Endothelial cell of umbilical vein (primary cell): ENCODE results near the gene FAM219A.

Source experiments
- EZH2 ChIP-seq: IDR thresholded peaks from 2 replicates; pipeline ENCODE4 v1.6.1; 2012; ENCODE audit warnings: borderline replicate concordance, low read depth, mild to moderate bottlenecking, moderate library complexity, low read length, inconsistent platforms; ENCODE audit not compliant: severe bottlenecking
- GATA2 ChIP-seq: IDR thresholded peaks from 2 replicates; pipeline ENCODE4 v1.7.0; 2011; ENCODE audit warnings: low read depth, mild to moderate bottlenecking, moderate library complexity, mixed read lengths, low read length; ENCODE audit not compliant: insufficient read length, insufficient read depth
- JUN ChIP-seq: IDR thresholded peaks from 2 replicates; pipeline ENCODE4 v1.6.1; 2011; ENCODE audit warnings: borderline replicate concordance, low read depth; ENCODE audit not compliant: insufficient read length, insufficient read depth
- MYC ChIP-seq: IDR thresholded peaks from one replicate; pipeline ENCODE4 v1.6.1; 2011; ENCODE audit warnings: mild to moderate bottlenecking, low read depth, low read length
- POLR2A ChIP-seq: IDR thresholded peaks from 2 replicates; pipeline ENCODE4 v1.6.1; 2012; ENCODE audit warnings: low read depth, mild to moderate bottlenecking, control low read depth, low read length
- POLR2AphosphoS5 ChIP-seq: IDR thresholded peaks from 2 replicates; pipeline ENCODE4 v1.6.1; 2012; ENCODE audit warnings: low read depth, mild to moderate bottlenecking, control low read depth, low read length, moderate library complexity; ENCODE audit not compliant: insufficient read depth
- TF ChIP-seq, protein P1 (sequence below), 2 donors: IDR thresholded peaks; 1 replicate in 1 of 2; 2 replicates in 1 of 2; pipeline ENCODE4 v1.5.1; 2011; ENCODE audit warnings: low read length in 2 of 2, mild to moderate bottlenecking in 2 of 2, moderate library complexity in 2 of 2, control low read depth in 1 of 2, inconsistent platforms in 1 of 2, low read depth in 1 of 2; ENCODE audit not compliant: insufficient read depth in 1 of 2; ENCODE audit errors: extremely low read depth in 1 of 2
- TF ChIP-seq, protein P2 (sequence below): IDR thresholded peaks from 2 replicates; pipeline ENCODE4 v1.6.1; 2011; ENCODE audit not compliant: insufficient read depth, insufficient read length

DNA sequence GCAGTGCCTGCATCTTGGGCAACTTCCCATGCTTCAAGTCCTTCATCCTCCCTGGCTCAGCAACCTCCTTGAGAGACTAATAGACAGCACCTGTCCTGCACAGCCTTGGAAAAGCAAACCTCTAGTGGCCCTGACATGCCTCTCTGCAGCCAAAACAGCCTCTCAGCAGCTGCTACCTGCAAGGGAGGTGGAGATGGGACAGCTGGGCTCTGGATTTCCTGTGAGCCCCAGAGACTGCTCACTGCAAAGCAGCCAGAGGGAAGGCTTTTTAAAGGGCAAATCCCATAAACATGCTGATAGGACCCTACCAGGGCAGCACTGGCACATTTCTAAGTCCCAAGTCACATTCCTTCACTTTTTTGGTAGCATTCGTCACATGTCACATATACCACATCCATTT lies 50.2 kb downstream of the FAM219A start:
- TF ChIP-seq EZH2 (no peak), POLR2A (no peak), JUN (no peak), POLR2AphosphoS5 (no peak), GATA2 (no peak), MYC (no peak)
- TF ChIP-seq, protein P1, sequence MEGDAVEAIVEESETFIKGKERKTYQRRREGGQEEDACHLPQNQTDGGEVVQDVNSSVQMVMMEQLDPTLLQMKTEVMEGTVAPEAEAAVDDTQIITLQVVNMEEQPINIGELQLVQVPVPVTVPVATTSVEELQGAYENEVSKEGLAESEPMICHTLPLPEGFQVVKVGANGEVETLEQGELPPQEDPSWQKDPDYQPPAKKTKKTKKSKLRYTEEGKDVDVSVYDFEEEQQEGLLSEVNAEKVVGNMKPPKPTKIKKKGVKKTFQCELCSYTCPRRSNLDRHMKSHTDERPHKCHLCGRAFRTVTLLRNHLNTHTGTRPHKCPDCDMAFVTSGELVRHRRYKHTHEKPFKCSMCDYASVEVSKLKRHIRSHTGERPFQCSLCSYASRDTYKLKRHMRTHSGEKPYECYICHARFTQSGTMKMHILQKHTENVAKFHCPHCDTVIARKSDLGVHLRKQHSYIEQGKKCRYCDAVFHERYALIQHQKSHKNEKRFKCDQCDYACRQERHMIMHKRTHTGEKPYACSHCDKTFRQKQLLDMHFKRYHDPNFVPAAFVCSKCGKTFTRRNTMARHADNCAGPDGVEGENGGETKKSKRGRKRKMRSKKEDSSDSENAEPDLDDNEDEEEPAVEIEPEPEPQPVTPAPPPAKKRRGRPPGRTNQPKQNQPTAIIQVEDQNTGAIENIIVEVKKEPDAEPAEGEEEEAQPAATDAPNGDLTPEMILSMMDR (IDR thresholded peaks at IDR 0.05; ENCODE audit: extremely low read depth in 1 of 2, insufficient read depth in 1 of 2, low read depth in 1 of 2, low read length in 2 of 2), result no peak
- TF ChIP-seq, protein P2, sequence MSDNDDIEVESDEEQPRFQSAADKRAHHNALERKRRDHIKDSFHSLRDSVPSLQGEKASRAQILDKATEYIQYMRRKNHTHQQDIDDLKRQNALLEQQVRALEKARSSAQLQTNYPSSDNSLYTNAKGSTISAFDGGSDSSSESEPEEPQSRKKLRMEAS, result no peak
